GM19452 (cell line): ENCODE data around the gene ATG5.
"Not testable (repeated sequence)": the region's sequence is repeated elsewhere in the genome, so short reads cannot be mapped to it uniquely, and the experiment has no call there.

Experiments
- ATAC-seq: cut with Tn5 transposase; IDR thresholded peaks from one replicate; pipeline ENCODE4 v1.9.1; 2021; ENCODE audit not compliant: unreplicated experiment

Gene ATG5

DNA sequence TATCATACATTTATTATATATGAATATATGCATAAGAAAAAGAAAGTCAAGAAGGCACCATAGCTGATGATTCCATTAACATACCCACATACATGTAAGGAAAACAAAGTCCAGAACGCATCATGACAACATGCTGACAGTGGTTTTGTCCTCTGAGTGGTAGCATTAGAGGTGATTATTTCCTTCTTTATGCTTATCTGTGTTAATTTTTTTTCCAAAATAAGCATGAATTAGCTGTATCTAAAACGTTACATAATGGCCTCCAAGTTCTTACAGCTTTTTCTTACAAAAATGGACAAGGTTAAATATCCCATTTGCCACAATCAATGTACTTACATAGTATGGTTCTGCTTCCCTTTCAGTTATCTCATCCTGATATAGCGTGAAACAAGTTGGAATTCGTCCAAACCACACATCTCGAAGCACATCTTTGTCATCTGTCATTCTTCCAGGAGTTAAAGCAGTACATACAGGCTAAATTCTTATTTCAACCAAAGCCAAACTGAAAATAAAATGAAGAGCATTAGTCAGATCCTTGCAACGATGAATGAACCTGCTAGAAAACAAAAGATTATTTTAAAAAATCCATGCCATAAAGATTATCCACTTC, 9.7 kb downstream of the ATG5 start:
- ATAC-seq, result no peak

DNA sequence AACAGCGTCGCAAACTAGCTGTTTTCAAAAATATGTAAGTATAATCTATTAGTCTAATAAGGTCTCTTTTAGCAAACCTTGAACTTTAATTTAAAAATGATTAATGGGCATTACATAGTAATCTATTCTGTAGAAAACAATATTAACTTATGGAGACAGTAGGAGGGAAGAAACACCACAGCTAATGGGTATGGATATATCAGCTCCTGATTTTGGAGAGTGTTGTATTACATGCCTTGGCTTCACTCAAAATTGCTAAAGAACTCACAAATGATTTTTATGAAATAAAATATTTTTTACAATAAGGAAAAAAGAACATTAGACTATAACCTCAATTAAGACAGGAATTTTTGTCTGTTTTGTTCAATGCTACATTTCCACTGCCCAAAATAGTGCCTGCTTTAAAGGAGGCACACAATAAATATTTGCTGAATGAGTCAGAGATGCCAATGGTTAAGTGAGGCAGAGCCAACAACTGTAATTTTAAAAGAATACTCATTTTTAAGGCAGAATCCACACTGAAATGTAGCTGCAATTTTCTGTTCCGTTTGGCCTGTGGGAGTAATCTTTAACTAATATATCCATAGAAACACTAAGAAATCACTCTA, 15.7 kb downstream of the ATG5 start:
- no peak for ATAC-seq

DNA sequence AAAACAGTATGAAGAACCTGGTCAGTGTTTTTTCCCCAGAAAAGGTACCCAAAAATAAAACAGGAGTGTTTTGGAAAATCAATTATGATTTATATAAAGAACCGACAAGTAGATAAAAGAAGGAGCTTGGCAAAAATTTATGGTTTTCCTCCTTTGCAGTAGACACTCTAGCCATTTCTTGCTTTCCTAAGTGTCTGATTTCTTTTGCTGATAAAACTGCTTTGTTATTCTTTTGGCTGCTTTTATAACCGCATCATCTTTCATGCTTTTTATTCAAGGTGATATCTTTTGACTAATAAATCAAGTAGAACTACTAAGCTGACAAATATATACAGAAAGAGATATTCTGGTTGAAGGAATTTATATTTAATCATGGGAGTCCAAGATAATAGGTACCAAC, 16.6 kb downstream of the ATG5 start:
- no peak for ATAC-seq

DNA sequence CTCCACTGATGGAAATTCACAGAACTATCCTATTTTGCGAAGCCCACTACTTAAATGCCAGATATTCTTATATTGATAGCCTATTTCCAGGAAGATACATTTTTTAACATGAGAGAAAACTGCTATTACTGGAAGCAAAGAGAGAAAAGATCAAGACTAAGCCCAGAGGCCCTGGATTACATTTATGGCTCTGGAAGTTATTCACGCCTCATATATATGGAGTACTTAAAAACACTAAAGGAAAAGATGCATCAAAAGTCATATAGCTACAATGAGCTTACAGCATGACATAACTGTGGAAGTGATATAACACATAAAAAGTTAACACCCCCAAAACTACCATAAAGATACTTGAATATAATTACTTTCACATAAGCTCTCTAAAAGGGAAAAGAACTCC, 19.8 kb downstream of the ATG5 start:
- ATAC-seq, result no peak

- no peak for ATAC-seq
Observed at GRCh38 chr6:106300944-106301343, 24.6 kb downstream of the ATG5 start.

DNA sequence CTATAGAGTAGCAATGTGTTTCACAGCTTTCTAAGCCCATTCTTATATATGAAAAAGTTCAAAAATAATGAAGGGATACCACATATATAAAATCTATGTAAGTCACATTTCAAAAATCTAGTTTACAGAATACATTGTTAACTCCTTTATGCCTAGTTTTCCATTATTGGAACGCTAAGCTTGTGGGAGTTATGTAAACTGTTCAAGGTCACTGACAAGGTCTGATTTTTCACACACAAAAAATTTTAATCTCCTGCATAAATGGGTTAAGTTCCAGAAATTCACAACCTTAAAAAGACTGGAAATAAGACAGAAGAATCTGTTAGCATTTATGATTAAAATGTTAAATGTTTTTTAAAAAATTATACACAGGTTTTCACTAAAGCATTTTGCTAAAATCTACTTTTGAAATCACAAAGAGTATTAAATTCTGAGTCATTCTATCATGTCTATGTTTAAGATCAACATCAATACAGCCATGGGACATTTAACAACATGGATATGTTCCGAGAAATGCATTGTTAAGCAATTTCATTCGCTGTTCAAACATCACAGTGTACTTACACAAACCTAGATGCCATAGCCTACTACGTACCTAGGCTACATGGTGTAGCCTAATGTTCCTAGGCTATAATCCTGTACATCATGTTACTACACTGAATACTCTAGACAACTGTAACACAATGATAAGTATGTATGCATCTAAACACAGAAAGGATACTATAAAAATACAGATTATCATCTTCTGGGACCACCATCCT, 25.4 kb downstream of the ATG5 start:
- no peak for ATAC-seq

- no peak for ATAC-seq
Observed at GRCh38 chr6:106293116-106293515, 32.4 kb downstream of the ATG5 start.

DNA sequence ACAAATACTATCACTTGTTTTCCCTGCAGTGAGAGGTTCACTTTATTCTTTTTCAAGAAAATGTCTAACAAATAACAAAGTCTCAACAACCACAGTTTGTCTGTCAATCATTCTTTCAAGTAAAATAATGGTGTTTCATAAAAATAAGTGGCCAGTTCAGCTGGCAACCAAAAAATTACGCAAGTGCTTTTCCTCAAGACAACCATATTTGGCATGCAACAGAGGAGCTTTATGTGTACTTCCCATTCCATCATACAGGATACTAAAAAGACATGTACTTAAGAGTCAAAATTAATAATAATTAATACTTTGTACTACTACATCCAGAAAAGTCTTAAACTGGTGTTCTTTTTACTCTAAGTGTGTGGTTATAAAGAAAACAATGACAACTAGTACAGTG, 34.6 kb downstream of the ATG5 start:
- no peak for ATAC-seq

DNA sequence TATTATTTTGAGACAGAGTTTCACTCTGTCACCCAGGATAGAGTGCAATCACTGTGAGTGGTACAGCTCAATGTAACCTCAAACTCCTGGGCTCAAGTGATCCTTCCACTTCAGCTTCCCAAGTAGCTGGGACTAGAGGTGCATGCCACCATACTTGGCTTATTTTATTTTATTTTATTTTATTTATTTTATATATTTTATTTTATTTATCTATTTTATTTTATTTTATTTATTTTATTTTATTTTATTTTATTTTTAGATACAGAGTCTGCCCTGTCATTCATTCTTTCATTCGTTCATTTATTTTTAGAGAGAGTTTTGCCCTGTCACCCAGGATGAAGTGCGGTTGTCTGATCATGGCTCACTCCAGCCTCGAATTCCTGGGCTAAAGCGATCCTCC, 35.5 kb downstream of the ATG5 start:
- no peak for ATAC-seq

DNA sequence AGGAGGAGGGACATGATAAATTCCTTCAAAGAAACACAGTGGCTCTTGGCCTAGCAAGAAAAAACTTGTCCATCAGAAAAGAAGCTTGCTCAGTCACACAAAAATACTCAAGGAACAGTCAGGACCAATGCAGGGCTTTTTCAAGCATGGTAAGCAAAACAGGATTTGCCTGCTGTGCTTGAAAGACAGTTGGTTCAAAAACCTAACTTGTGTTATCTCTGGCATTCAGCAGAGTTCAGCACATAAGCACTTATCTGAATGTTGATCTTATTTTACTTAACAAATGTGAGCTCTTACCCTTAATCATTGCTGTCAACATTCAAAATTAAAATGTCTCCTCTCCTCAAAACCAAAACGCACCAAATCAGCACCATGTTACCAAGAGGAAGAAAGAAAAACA, 38.3 kb downstream of the ATG5 start:
- ATAC-seq, result no peak

- no peak for ATAC-seq
Observed at GRCh38 chr6:106286746-106287145, 38.8 kb downstream of the ATG5 start.

DNA sequence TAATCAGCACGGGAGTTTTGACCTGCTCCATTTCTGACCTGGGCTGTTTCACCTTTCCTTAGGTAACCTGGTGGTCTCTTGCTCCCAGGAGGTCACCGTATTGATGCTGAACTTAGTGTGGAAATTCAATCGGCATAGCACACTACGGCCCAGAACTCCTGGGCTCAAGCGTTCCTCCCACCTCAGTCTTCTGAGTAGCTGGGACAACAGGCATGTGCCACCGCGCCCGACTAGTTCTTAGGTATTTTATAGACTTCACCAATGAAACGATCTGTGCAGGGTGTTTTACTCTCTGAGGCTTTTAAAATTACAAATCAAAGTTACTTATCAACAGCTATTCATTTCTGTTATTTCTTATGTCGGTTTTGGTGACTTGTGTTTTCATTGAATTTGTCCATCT, 42.1 kb downstream of the ATG5 start:
- ATAC-seq, result no peak

DNA sequence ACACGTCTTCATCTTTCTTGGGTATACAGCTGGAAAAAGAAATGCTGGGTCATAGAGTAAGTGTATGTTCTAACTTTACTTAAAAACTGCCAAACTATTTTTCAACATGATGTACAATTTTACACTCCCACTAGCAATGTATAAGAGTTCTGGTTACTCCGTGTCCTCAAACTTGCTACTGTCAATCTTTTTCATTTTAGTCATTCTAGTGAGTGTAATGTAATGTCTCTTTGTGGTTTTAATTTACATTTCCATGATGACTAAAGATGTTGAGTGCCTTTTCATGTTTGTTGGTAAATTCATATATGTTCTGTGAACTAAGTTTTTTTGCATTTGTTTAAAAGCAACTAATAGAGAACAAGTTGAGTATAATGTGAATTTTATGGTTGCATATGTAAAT, 43.9 kb downstream of the ATG5 start:
- ATAC-seq, result no peak

GRCh38 chr6:106281088-106281487, 44.5 kb downstream of the ATG5 start:
- no peak for ATAC-seq

DNA sequence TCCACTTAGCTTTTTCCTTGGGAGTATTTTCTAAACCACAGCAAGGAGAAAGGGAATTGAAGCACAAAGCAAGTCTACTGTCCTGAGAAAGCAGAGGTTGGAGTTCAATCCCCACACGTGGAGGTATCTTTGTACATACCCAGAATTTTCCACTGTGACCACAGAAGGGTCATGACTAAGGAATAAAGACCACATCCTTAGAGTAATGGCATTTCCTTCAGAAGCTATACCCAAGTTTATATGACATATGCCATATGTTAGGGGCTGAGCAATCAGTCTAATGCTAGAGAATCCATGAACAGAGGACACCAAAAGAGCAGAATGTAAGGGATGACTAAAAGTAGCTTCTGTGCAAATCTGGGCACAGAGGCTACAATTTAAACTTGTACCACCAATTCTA, 46.4 kb downstream of the ATG5 start:
- ATAC-seq, result no peak

DNA sequence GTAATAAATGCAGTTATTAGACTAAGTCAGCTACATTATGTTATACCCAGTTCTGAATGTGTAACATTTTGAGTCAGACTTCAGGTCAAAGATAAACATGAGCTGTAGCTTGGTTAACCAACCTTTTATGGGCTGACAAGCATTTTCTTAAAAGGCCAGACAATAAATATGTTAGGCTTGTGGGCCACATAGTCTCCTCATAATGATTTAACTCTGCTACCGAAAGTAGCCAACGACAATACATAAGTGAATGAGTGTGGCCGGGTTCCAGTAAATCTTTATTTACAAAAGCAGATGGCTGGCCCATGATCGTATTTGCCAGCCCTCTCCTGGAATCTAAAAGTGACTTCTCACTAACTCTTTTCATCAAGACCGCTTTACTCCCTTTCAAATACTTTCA, 49.9 kb downstream of the ATG5 start:
- no peak for ATAC-seq

DNA sequence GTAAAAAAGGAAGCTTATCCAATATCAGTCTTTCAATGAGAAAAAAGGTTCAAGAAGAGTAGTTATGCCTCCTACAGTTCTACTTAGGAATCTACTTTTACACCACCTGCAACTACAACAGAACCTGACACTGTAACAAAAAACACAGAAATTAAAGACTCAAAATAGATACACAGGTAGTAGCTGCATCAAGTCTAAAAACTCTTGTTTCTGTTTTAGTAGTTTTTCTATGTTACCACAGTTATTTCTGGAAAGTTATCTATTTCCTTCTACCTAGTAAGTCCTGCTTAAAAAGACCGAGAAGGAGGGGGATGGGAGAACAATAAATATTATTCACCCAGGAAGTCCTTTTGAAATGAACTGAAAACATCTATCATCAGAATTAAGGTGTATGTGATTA, 52.5 kb downstream of the ATG5 start:
- ATAC-seq, result peak; percentile 74

GRCh38 chr6:106272287-106272686, 53.3 kb downstream of the ATG5 start:
- no peak for ATAC-seq

GRCh38 chr6:106270414-106270813, 55.1 kb downstream of the ATG5 start:
- no peak for ATAC-seq

GRCh38 chr6:106269268-106269919, 56.2 kb downstream of the ATG5 start:
- not testable (repeated sequence) for ATAC-seq

GRCh38 chr6:106268500-106268899, 57.1 kb downstream of the ATG5 start:
- not testable (repeated sequence) for ATAC-seq

GRCh38 chr6:106264433-106264832, 61.1 kb downstream of the ATG5 start:
- ATAC-seq, result not testable (repeated sequence)
